GM19043 (cell line): ENCODE measurements around the gene SFMBT2.
A peak's percentile ranks its signal among the peaks of the same experiment; 100 is the strongest.

Source experiments
- ATAC-seq: cut with Tn5 transposase; IDR thresholded peaks from one replicate; pipeline ENCODE4 v1.9.1; 2021; ENCODE audit warnings: low read depth; ENCODE audit not compliant: unreplicated experiment

The SFMBT2 gene

GRCh38 chr10:7372504-7372903 lies 38.3 kb downstream of the SFMBT2 start:
- ATAC-seq, result no peak

GRCh38 chr10:7370511-7370910 lies 40.3 kb downstream of the SFMBT2 start:
- ATAC-seq, result no peak

- no peak for ATAC-seq
Measured at GRCh38 chr10:7365027-7365745, 45.6 kb downstream of the SFMBT2 start.

DNA sequence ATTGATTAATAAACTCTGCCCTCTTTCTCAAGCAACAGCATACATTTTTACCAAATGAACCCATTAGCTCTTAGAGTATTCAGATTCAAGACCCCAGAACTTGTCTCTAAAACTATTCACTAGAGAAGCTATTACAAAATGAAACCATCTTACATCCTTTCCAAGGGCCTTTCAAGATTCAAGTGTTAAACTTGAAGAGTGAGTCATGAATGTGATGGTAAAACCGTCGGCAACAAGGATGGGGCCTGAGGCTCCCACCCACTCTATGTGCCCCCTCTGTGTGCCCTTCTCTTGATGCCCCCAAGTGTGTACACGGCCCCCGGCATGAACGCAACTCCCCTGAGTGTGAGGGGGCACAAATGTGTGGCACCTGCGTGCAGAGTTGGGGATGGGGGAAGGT lies 46.4 kb downstream of the SFMBT2 start:
- ATAC-seq, result no peak

GRCh38 chr10:7363700-7364099 lies 47.1 kb downstream of the SFMBT2 start:
- no peak for ATAC-seq

GRCh38 chr10:7362471-7362870 lies 48.4 kb downstream of the SFMBT2 start:
- ATAC-seq, result no peak

GRCh38 chr10:7361316-7361715 lies 49.5 kb downstream of the SFMBT2 start:
- no peak for ATAC-seq

DNA sequence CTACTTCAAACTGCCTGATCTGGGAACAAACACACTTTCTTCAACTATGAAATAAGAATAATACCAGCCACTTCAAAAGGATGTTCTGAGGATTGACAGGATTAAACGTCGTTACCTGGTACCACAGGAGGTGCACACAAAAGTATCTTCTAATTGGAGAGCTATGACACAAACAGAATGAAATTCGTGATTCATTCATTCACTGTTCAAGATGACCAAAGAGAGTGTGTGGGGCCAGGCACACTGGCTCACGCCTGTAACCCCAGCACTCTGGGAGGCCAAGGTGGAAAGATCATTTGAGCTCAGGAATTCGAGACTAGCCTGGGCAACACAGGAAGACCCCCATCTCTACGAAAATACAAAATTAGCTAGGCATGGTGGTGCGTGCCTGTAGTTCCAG lies 50.9 kb downstream of the SFMBT2 start:
- ATAC-seq, result no peak

- no peak for ATAC-seq
Measured at GRCh38 chr10:7359356-7359755, 51.5 kb downstream of the SFMBT2 start.

DNA sequence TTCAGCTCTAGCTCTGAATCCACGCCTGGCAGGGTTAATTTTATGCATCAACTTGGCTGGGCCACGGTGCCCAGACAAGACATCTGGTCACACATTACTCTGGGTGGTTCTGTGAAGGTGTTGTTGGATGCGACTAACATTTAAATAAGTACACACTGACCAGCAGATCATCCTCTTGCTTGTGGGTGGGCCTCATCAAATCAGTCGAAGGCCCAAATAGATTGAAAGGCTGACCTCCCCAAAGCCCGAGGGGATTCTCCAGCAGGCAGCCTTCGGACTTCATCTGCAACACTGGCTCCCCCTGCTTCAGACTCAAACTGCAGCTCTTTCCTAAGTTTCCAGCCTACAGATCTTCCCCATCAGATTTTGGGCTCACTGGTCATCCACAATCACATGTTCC lies 53.6 kb downstream of the SFMBT2 start:
- no peak for ATAC-seq

GRCh38 chr10:7354330-7355047 lies 56.3 kb downstream of the SFMBT2 start:
- ATAC-seq, result no peak

DNA sequence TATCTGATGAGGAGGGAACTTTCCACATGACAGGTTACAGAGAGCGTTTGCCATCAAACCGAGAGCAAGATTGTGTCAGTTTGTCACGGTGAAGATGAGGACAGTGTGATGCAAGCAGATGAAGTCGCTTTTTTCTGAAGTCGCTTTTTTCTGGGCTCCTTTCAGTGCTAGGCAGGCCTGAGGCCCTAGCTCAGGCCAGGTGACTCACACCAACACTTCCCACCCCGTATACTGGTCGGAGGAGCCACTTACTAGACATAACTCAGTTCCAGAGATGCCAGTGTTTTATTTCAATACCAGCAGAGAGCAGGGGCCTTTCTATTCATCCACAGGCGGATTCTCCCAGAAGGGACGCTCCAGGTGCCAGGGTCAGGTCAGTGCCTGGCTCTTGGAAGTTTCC lies 58.9 kb downstream of the SFMBT2 start:
- ATAC-seq, result no peak

- ATAC-seq, result no peak
Measured at GRCh38 chr10:7350541-7351195, 60.2 kb downstream of the SFMBT2 start.

DNA sequence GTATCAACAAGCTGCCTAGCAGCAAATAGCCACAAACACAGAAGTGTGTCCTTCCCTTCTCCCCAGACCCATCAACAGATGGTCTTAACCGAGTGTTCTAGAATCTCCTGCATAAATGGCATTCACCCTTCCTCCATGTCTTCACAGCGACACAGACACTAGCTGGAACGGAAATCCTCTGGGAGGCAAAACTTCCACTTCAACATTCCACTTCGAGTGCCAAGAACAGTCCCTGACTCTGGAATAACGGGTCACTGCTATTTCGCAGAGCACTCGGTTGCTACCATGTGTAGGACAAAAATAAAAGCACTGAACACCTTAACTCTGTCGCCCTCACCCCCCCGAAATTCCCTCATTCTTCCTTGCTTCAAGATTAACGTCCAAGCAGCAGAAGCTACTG lies 65.1 kb downstream of the SFMBT2 start:
- no peak for ATAC-seq

- ATAC-seq, result no peak
Measured at GRCh38 chr10:7343040-7343439, 67.8 kb downstream of the SFMBT2 start.

DNA sequence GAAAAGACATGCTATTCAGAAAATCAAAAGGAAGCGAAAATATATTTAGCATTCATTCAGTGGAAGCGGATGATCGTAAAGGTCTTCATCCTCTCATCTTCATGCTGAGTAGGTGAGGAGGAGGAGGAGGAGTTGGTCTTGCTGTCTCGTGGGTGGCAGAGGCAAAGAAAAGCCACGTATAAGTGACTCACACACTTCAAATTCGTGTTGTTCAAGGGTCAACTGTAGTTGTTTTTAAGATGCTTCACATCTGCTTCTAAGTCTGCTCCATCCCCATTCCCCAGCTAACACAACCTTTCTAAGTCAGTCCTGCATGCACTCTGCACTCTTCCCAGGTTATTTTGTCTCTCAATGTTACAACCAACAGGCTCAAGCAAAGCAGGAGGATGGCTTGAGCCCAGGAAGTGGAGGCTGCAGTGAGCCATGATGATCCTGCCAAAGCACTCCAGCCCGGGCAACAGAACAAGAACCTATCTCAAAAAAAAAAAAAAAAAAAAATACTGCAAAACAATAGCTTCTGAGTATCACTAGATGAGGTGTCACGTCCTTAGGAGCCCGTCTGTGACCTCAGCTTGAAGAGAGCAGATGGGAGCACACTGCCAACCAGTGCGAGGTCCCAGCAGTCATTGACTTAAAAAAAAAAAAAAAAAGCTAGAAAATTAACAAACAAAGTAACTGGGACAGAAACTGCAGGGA lies 70.5 kb downstream of the SFMBT2 start:
- no peak for ATAC-seq

DNA sequence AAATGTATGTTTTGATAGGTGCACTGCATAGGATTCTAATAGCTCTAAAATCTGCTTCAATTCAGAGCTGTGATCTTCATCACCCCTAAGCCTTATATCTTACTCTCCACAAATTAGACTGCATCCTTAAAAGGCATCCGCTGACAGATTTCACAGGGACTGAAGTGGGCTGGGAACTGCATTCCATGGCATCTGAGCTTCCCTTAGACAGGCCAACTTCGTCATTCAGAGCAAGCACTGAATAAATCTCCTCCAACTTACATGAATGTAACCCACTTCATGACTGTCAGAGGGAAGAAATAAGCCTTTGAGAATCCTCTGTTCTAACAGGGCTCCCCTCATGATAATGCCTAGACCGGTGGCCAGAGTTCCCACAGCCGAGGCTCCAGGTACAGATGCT lies 71.3 kb downstream of the SFMBT2 start:
- no peak for ATAC-seq

- no peak for ATAC-seq
Measured at GRCh38 chr10:7338469-7338868, 72.4 kb downstream of the SFMBT2 start.

GRCh38 chr10:7337431-7338171 lies 73.2 kb downstream of the SFMBT2 start:
- peak; percentile 67 for ATAC-seq

GRCh38 chr10:7335977-7336376 lies 74.9 kb downstream of the SFMBT2 start:
- ATAC-seq, result no peak

DNA sequence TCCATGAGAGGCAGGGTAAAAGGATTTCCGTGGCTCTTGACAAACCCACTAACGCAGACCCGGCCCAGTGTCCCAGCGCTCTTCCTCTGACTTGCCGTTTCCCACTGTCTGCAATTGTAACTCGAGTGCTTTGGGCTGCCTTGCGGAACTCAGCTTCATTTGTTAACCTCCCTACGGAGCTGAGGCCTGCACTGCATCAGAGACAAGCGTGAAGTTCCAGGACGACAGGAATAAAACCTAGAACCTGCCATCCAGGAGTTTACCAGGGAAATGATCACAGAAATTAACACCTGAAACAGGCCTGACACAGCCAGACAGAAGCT lies 76.2 kb downstream of the SFMBT2 start:
- no peak for ATAC-seq
